Measurements from ENCODE around the gene DENND4C. TPM values are rescaled to one million over a fixed set of nuclear protein-coding genes. Genes with fewer than 3 reads are reported as not detected.
A peak's percentile ranks its signal among the peaks of the same experiment; 100 is the strongest.

The DENND4C gene
- total RNA-seq, 1 experiment from 2014 or later, result 26.6 TPM

- no peak for TF ChIP-seq CTCF (conservative IDR thresholded peaks at IDR 0.05)
- Histone ChIP-seq H3T11ph (ENCODE audit: low read length) (no peak overlapping the region), H4K8ac (replicated peaks; ENCODE audit: insufficient read length, low read depth, low read length) (no peak overlapping the region), H3K27ac (ENCODE audit: insufficient read length, low read depth, low read length) (no peak overlapping the region), H2BK120ac (ENCODE audit: low read depth, low read length, poor library complexity, severe bottlenecking) (no peak overlapping the region), H2BK12ac (ENCODE audit: insufficient read length, low read depth, low read length) (no peak overlapping the region), H2BK15ac (ENCODE audit: low read depth, low read length) (no peak overlapping the region), H4K91ac (ENCODE audit: insufficient read length, low read depth, low read length) (no peak overlapping the region), H3K4me1 (ENCODE audit: insufficient read depth, low read length) (no peaks in the 10 kb centered on the region; the same call in 1 of the 2 replicates), H3K23ac (ENCODE audit: insufficient read length, low read depth, low read length) (no peak overlapping the region), H3K14ac (ENCODE audit: insufficient read depth, low read length) (no peak overlapping the region), H3K27me3 (ENCODE audit: insufficient read depth, low read length) (no peaks in the 10 kb centered on the region), H3K23me2 (ENCODE audit: insufficient read length, low read depth, low read length, poor library complexity, severe bottlenecking) (no peaks in the 10 kb centered on the region), H3K4me2 (ENCODE audit: insufficient read depth, insufficient read length, low read length) (no peak overlapping the region), H4K20me1 (ENCODE audit: control insufficient read depth, insufficient read depth, insufficient read length) (no peaks in the 10 kb centered on the region), H2AFZ (ENCODE audit: low read length) (peak overlapping the region; percentile 52), H3K9me3 (ENCODE audit: control insufficient read depth, low read depth, low read length) (no peaks in the 10 kb centered on the region), H3K56ac (ENCODE audit: insufficient read length, low read depth, low read length) (no peak overlapping the region), H2BK5ac (ENCODE audit: insufficient read length, low read length) (no peak overlapping the region), H4K5ac (ENCODE audit: insufficient read length, low read depth, low read length) (no peak overlapping the region), H3K79me2 (ENCODE audit: insufficient read depth, low read length) (no peaks in the 10 kb centered on the region), H3K9ac (ENCODE audit: extremely low read depth, insufficient read length, low read length) (no peak overlapping the region), H2AK5ac (ENCODE audit: insufficient read length, low read length) (no peak overlapping the region), H3K18ac (ENCODE audit: insufficient read length, low read depth, low read length) (no peak overlapping the region), H2BK20ac (ENCODE audit: low read depth, low read length, poor library complexity, severe bottlenecking) (no peak overlapping the region), H3K79me1 (ENCODE audit: insufficient read depth, low read depth, low read length, poor library complexity, severe bottlenecking) (no peaks in the 10 kb centered on the region), H3K4ac (ENCODE audit: low read depth, low read length) (no peak overlapping the region)
- Mint-ChIP-seq H3K36me3 (ENCODE audit: insufficient read depth in 1 of 3, low read depth in 3 of 3) (no peaks in the 10 kb centered on the region), H3K27ac (peak overlapping the region; percentile 44 to 86 (median 79); a peak in 4 of 7 replicates), H3K27me3 (ENCODE audit: low read depth) (no peaks in the 10 kb centered on the region), H3K4me3 (no peak overlapping the region), H3K9me3 (no peaks in the 10 kb centered on the region), H3K4me1 (peaks cover 13 to 16% of the 10 kb centered on the region in 2 experiments)
- no CpG with 5 or more reads among the region's 7 CpGs for WGBS (ENCODE audit: extremely low coverage, insufficient read length, low lambda C conversion rate)
- DNase-seq, result peak; percentile 61
Measured at GRCh38 chr9:19184144-19184917, 46.2 kb upstream of the DENND4C start.

All from H9 (cell line).